HG03175 (cell line): ENCODE data around the gene NR3C2.
"Not testable (repeated sequence)": the region's sequence is repeated elsewhere in the genome, so short reads cannot be mapped to it uniquely, and the experiment has no call there.

Source experiments
- ATAC-seq: cut with Tn5 transposase; IDR thresholded peaks from one replicate; pipeline ENCODE4 v1.9.1; 2021; ENCODE audit warnings: mild to moderate bottlenecking, moderate library complexity; ENCODE audit not compliant: unreplicated experiment

Gene NR3C2

DNA sequence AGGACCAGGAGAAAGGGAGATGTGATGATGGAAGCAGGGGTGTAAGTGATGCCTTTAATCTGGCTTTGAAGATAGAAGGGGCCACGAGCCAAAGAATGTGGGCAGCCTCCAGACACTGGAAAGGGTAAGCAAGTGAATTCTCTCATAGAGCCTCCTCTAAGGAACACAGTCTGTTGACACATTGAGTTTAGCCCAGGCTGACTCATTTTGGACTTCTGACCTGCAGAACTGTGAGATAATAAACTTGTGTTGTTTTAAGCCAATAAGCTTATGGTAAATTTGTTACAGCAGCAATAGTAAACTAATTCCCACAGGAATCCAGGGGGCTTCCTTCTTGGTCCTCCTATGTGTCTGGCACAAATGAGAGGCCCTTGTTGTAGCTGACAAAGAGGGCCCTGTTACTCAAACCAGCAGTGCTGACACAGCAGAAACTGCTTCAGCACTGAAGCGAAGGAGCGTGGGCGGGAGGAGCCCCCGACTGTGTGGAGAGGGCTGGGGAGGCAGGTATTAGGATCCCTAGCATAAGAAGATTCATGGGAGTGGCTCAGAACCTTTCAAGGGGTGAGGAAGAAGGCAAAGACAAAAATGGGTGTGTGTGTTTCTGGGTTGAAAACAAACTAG lies 268.7 kb downstream of the NR3C2 start:
- no peak for ATAC-seq

DNA sequence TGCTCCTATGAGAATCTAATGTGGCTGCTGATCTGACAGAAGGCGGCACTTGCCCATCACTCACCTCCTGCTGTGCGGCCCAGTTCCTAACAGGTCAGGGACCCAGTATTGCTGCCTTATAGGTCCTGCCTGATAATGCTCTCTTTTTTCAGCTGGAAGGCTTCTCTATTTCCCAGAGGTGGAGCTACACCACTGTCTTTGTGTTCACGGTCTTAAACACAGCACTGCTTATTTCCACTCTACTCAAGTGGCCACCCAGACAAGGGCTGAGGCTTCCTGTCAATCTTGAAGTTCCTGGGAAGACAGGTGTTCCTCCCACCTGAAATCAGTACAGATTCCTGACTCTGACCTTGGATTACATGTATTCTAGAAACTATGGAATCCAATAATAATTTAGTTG lies 270.6 kb downstream of the NR3C2 start:
- no peak for ATAC-seq

DNA sequence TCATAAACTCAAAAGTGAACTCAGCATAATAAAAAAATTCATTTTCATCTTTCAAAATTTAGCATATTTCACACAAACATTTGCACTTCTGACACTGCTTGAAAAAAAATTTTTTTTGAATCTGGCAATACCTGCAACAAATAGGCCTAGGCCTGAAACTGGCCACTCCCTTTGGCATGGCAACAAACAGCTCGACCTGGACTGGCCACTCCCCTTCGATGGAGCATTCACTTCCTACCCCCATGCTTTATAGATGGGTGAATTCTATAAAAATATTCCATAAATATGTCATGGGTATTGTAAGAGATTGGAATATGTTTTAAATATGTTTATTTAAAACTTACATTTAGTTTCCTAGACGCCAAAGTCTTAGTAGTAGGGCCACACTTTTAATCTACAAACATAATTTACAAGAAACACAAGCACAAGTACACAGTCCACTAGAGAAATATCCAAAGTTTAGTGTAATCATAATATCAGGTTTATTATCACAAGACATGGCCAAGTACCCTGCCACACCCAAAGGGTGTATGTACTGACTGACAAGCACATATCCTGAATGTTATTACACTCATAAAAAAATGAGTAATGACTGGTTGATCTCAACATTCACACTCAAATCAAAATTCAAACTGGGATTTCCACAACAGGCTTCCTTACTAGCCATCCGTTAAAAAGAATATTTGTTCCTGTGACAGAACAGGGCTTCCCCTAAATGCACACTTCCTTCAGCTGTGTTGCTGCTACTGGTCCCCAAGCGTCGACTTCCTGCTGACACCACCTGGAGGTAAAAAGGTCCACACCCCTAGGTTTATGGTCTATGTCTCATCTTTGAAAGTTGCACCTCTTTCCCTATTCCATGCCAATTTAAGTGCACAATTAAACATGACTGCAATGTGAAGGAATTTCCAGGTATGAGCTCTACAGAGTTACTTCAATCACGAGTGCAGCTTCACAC lies 271.5 kb downstream of the NR3C2 start:
- ATAC-seq, result no peak

DNA sequence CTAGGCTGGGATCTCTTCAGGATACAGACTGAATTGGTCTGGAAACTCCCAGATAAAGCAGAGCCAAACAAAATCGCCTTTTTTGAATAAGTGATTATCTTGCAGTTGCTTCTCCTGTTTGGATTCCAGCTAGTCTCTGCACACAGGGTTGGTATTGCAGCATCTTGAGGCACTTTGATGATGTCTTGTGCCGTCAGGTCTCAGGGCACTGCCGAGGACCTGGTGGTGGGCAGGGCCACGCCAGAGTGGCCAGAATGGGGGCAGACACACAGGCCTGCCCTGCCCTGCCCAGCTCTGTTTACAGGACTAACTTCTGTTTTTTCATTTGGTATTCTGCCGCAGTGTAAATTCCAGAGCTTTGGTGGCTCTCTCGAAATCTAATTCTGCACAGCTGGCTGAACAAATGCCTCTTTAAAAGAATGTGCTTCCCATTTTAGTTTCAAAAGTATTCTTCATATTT lies 276.1 kb downstream of the NR3C2 start:
- ATAC-seq, result no peak

DNA sequence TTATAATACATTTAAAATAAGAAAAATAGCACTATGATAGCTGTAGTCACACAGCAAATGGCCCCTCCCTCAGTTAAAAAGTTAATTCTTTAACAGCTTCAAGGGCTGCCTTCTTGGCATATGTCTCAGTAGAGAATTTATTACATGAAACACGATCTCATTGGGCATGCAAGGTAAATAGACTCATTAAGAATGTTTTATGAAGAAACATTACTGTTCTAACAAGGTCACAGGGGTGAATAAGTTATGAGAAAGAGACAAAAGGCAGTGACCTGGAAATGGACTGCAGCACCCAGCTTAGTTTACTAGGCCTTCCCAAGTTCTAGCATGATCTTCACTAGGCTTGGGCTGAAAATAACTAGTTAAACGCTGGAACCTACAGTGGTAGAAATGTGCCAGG lies 277.7 kb downstream of the NR3C2 start:
- no peak for ATAC-seq

DNA sequence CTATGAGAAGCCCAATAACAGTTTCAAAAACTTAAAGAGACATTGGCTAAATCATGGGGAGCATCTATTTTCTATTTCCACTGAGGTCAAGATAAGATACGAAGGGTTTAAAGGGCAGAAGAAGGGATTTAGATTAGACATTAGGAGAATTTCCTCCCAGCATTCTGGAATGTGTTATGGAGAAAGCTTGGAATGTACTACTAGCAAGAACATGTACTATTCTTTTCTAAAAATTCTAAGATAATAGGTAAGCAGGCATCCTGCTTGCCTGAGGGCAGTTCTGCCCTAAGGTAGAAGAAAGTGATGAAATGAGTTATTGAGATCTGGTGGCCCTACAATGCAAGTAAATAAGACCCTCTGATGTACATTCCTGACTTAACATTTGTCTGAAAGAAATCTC lies 279.2 kb downstream of the NR3C2 start:
- ATAC-seq, result no peak

DNA sequence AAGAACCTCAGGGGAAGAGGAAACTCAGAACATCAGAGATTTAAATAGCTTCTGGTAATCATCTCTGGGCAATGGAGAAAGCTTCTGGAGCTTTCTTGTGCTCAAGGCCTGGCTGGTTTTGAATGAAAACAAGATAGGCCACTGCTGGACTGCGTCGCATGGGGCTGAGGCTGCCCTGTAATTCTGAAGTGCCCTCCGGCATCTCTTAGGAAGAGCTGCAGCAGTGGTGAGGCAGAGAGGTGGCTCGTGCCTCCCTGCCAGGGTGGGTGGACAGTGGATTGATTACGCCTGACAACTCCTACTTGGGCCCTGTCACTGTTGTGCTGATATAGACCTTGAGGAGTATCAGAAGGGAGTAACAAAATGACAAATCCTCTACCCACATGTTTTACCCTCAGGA lies 279.7 kb downstream of the NR3C2 start:
- no peak for ATAC-seq

DNA sequence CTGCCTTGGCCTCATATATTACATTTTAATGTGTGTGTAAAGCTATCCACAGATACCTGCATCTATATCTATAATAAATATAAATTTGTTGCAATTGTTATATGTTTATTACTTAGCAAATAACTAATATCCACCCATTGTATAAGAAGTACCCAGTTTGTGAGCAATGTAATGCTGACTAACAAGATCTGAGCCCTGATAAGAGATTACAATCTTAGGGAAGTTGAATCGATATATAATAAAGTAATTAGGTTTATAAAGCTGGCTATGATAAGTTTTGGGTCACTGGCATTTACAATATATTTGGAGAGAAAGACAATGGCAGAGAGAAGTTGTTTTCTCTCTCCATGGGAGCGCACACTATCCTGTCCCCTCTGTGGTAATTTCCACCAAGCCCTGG lies 280.6 kb downstream of the NR3C2 start:
- ATAC-seq, result no peak

DNA sequence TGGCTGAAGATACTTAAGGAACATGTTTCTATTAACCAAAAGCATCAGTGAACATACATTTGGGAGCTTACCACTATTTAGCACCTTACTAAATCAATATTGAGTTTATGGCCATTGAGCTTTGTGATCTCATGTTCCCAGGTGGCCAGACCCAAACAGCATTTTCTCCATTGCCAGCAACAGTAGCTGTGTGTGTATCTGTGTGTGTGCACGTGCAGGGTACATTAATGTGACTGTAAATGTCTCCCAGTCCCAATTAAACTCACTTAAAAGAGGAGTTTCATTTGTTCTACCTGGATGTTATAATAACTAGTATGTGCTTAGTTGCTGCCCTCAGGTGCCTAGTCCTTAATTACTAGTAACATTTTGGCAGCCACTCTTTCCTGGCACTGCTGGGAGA lies 282.4 kb downstream of the NR3C2 start:
- no peak for ATAC-seq

DNA sequence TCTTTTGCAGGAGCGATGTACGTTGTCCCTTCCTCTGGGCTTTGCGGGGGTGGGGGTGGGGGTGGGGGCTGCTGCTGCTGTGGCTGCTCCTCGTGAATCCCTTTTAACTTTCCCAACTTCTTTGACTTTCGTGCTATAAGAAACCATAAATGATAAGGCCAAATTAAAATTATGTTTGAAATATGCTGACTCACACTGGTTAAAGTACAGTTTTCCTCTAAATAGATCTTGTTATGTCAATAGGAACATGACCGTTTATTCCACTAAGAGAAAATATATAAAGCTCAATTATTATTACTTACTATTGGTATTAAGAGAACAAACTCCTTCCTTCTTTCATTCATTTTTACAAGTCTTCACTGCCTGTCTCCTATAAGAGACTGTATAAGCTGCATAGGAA lies 287.4 kb downstream of the NR3C2 start:
- no peak for ATAC-seq

DNA sequence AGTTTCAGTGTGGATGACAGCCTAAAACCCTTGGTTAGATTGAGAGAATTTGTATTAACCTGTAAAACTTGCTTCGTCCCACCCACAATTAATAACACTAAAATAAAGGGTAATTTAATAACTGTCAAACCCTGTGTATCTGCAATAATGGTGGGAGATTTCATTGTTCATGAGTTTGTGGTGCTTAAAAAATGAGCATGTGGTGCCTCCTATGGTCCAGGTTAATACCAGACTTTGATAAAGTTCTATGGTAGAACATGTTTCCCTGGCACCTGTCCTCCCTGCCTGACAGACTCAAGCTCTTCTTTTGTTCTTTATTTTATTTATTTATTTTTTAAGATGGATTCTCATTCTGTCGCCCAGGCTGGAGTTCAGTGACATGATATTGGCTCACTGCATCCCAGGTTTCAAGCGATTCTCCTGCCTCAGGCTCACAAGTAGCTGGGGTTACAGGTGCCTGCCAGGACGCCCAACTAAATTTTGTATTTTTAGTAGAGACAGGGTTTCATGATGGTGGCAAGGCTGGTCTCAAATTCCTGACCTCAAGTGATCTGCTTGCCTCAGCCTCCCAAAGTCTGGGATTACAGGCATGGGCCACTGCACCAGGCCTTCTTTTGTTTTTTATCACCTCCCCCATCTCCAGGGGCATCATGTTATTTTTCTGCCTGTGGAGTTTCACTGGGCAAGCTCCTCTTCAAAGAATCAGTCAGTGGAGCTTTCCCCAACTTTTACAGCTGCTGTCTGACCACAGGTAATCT lies 289.2 kb downstream of the NR3C2 start:
- ATAC-seq, result no peak

DNA sequence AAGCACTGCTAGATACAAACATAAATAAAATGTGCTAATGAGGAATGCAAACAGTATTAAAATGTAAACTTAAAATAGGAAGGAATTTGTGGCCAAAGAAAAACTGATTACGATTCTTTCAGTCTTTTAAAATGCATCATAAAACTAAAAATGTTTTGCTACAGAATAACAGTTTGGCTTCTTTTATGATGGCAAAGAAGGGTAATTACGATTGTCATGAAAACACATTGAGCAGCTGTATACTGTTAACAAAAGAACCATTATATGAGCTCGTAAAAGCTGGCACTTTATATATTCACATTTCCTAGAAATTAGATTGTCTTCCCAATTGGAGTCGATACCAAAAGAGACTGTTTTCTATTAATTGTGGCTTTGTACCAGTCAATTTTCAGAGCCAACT lies 290.4 kb downstream of the NR3C2 start:
- no peak for ATAC-seq

DNA sequence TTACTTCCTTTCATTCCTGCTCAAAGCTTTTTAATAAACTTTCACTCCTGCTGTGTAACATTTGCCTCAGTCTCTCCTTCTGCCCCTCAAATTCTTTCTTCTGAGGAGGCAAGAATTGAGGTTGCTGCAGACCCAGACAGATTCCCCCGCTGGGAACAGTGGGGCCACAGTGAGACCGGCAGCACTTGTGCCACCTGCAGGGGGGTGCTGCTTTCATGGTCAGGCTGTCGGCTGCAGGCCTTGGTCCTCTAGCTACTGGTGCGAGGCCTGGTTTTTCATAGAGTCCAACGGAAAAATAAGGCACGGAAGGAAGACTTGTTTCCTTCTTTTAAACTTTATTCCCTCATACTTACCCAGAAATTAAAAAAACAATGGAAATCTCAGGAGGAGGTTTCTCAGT lies 296.7 kb downstream of the NR3C2 start:
- no peak for ATAC-seq

DNA sequence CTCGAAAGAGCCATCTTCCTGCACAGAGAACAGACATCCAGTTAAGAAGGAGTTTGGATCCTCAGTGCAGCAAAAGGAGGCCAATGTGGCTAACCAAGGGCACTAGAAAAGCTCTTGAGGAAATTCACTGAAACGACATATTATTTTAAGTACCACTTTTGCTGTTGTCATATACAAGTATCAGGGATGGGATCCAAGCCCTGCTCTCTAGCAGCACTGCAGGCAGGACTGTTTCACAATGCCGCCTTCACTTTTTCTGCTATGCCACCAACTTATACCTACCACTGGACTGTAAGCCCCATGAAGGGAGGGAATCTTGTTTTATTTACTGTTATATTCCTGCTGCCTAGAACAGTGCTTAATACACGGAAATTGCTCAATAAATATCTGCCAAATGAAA lies 299.0 kb downstream of the NR3C2 start:
- ATAC-seq, result no peak

DNA sequence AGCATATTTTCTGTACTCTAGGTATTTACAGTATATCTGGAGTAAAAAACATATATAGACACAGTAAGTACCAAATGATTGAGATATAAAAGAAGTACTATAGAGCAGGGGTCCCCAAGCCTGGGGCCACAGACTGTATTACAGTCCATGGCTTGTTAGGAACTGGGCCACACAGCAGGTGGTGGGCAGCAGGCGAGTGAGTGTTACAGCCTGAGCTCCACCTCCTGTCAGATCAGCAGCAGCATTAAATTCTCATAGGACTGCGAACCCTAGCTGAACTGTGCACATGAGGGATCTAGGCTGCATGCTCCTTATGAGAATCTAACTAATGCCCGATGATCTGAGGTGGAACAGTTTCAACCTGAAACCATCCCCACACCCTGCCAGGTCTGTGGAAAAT lies 300.7 kb downstream of the NR3C2 start:
- ATAC-seq, result no peak

DNA sequence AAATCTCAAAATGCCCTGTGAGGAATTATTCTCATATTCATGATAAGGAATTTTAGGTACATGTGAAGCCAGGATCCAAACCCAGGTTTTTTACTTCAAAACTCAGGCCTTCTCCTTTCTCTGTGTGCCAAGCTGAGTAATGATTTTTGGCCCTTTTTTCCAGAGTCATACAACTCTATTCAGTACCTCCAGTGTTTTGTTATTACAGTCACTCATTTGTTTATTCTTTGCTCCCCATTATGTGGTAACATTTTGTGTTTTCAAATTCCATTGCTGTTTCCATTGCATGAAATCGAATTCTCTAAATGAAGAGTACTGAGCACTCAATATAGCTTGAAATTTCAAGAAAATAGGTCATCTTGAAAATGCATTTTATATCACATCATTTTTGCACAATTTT lies 315.4 kb downstream of the NR3C2 start:
- ATAC-seq, result no peak

DNA sequence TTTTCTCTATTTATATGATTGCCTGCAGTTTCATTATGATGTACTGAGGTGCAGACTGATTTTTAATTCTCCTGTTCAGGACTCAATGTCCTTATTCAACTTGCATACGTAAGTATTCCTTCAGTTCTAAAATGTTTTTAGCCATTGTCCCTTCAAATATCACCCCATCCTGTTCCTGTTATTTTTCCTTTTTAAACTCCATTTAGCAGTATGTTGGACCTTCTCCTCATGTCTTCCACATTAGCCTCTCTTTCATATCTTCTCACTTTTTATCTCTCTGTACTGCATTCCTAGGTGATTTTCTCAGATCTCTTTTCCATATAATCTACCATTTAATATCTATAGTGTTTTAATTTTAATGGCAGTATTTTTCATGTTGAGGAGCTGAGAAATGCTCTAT lies 317.7 kb downstream of the NR3C2 start:
- ATAC-seq, result no peak

DNA sequence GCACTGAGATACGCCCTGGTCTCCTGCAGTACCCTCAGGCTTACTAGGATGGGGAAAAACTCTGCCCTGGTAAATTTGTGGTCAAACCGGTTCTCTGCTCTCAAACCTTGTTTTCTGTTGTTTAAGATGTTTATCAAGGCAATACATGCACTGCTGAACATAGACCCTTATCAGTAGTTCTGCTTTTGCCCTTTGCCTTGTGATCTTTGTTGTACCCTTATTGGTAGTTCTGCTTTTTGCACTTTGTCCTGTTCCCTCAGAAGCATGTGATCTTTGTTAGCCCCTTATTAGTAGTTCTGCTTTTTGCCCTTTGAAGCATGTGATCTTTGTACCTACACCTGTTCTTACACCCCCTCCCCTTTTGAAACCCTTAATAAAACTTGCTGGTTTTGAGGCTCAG lies 319.1 kb downstream of the NR3C2 start:
- ATAC-seq, result not testable (repeated sequence)

DNA sequence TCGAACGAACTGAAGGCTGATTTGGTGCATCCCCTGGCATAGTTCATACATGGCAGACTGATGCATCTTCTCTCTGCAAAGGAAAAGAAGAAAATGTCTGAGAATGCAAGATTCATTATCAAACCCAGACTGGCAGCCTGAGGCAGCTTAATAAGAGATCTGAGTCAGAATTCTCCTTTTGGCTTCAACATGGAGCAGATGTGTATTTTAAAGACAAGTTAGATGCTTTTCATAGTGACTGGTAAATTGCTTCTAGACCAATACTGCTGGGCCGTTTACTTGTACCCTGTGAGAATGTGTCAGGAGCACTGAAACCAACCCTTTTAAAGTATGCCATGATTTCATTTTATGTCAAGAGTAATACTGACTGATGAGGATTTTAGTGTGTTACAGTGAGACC lies 322.0 kb downstream of the NR3C2 start:
- ATAC-seq, result no peak

DNA sequence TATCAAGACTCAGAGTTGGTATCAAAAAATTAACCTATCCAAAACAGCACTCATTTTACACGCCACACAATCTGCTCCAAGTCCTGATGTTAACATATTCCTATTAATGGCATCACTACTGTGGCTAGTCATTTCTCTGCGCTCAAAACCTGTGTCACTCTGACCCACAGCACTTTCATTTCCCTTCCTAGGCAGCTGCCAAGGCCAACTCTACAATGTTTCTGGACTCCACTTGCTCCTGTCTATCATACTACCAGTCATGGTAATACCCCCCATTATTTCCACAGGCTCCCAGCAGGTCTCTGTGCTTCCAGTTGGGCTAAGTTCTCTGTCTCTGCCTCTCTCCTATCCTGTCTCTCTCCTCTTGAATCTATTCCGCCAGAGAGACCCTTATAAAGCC lies 323.6 kb downstream of the NR3C2 start:
- ATAC-seq, result peak; percentile 51

DNA sequence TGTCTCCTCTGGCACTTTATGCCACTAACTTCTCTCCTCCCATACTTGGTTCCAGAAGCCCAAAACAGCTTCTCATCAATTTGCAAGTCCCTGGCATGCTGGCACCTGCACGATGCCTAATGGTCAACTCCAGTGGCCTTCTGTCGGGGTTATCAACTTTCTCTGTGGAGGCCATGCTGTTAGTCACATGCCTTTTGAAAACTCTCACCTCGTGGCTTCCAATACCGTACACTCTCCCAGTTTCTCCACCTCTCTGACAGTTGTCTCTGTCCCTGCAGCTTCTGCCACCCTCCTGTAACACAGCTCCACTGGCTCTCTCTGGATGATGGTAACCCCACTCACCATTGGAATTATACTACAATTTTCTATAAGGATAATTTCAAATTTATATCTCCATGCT lies 324.0 kb downstream of the NR3C2 start:
- ATAC-seq, result no peak

DNA sequence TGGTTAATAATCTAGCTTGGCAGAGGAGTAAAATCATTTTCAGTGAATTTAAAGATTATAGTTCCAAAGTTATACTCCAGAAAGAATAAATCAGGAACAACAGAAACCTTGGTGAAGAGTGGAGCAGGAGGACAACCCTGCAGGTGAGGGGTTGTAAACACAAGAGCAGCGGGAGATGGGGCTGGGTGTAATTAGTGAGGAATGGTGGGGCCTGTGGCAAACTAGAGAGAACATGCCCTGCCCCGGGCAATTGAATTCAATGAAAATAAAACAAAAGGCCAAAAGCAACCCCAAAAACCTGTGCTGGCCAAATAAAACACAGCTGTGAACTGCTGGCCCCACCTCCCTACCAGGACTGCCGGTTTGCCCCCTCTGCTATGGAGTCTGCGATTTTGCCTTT lies 325.2 kb downstream of the NR3C2 start:
- no peak for ATAC-seq
